NT2/D1 (cell line): ENCODE data around the gene CACNA1S.

Source experiments
- SUZ12 ChIP-seq: IDR thresholded peaks from 2 replicates; pipeline ENCODE4 v1.6.1; 2011; ENCODE audit not compliant: insufficient read length, insufficient read depth; ENCODE audit errors: extremely low read depth
- YY1 ChIP-seq: IDR thresholded peaks from 2 replicates; pipeline ENCODE4 v1.6.1; 2011; ENCODE audit not compliant: insufficient read length, insufficient read depth

GRCh38 chr1:201034671-201035070, 77.6 kb downstream of the CACNA1S start:
- TF ChIP-seq SUZ12 (no peak), YY1 (no peak)
